ENCODE results near the gene GATAD2B. TPM values are rescaled to one million over a fixed set of nuclear protein-coding genes. Genes with fewer than 3 reads are reported as not detected.

The GATAD2B gene
- polyA plus RNA-seq, 3 donors: 1.1 to 11.0 (median 2.0) TPM

DNA sequence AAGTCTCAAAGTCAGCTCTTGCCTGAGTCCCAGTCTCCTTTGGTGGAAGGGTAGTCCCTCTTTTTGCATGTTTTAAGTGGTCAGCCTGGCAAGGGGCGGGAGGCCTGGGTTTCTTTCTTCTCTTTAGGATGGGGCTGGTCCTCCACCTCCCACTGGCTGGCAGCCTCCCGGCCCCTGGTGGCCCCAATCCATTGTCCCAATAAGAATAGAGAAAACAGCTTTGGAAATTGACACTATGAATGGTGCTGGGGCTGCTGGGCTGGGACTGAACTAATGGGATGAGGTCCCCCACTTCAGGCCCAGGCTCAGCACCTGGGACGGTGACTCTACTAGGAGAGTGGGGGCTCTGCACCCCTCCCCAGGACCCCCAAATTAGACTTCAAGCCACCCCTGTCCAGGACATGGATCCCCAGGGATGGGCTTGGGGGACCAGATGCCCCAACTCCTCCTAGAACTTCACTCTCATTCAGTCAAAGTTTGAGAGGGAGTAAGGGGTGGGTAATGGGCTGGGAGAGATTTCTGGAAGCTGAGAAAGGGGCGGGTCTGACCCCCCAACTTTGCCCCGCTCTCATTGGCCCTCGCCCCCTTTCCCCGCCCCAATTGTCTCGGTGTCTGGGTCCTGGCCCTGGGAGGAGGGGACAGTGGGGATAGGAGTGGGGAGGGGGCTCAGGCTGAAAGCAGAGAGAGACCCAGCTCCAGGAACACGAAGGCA, 129.4 kb downstream of the GATAD2B start:
- H3K4me3 ChIP-seq (replicated peaks in 1 of 3; ENCODE audit: low read depth in 2 of 3, low read length in 3 of 3): no peak overlapping the region
- no peak overlapping the region for H3K27ac ChIP-seq (ENCODE audit: low read depth in 1 of 2, low read length in 2 of 2)
- no peaks in the 10 kb centered on the region for H3K27me3 ChIP-seq (ENCODE audit: control insufficient read depth in 2 of 2, insufficient read depth in 2 of 2, low read length in 2 of 2)
- Mint-ChIP-seq H3K27ac (peak overlapping the region in 1 of 7 donors; percentile 77), H3K27me3 (ENCODE audit: low read depth in 3 of 3) (peaks cover 1 to 5% (median 3%) of the 10 kb centered on the region in 3 donors), H3K9me3 (no peaks in the 10 kb centered on the region), H3K36me3 (peaks cover 0 to 2% of the 10 kb centered on the region in 2 donors), H3K4me1 (peaks cover 49% of the 10 kb centered on the region), H3K4me3 (no peak overlapping the region)
- H3K36me3 ChIP-seq (replicated peaks in 1 of 2; ENCODE audit: control insufficient read depth in 1 of 2, insufficient read depth in 2 of 2, low read length in 2 of 2): no peaks in the 10 kb centered on the region
- DNase-seq: peak in 1 of 3 donors; percentile 2
- WGBS (ENCODE audit: insufficient coverage): 97% methylated on average over 6 of the region's 9 CpGs
- intact Hi-C loops (cut with micrococcal nuclease): loop anchor here in 1 of 2 donors (5.0 kb wide), 1 partner anchor 169 kb away; the partner anchor contains the start of gene SLC39A1
- peaks cover 40 to 43% of the 10 kb centered on the region in 2 donors for H3K4me1 ChIP-seq (ENCODE audit: control insufficient read depth in 1 of 2, insufficient read depth in 2 of 2, low read length in 2 of 2)
- H3K9ac ChIP-seq (ENCODE audit: insufficient read depth, low read length, poor library complexity, severe bottlenecking): no peak overlapping the region
- H3K4me2 ChIP-seq (replicated peaks; ENCODE audit: extremely low read depth, low read length, poor library complexity, severe bottlenecking): no peak overlapping the region
- H2AFZ ChIP-seq (ENCODE audit: insufficient read depth, low read depth, low read length, poor library complexity, severe bottlenecking): no peak overlapping the region
- H3K9me3 ChIP-seq (replicated peaks in 1 of 2; ENCODE audit: control insufficient read depth in 1 of 2, insufficient read depth in 1 of 2, low read length in 2 of 2): no peaks in the 10 kb centered on the region
- no peaks in the 10 kb centered on the region for H3K79me2 ChIP-seq (ENCODE audit: insufficient read depth, low read length)
- no peaks in the 10 kb centered on the region for H4K20me1 ChIP-seq (ENCODE audit: insufficient read depth, low read length)
- TF ChIP-seq, protein P1, sequence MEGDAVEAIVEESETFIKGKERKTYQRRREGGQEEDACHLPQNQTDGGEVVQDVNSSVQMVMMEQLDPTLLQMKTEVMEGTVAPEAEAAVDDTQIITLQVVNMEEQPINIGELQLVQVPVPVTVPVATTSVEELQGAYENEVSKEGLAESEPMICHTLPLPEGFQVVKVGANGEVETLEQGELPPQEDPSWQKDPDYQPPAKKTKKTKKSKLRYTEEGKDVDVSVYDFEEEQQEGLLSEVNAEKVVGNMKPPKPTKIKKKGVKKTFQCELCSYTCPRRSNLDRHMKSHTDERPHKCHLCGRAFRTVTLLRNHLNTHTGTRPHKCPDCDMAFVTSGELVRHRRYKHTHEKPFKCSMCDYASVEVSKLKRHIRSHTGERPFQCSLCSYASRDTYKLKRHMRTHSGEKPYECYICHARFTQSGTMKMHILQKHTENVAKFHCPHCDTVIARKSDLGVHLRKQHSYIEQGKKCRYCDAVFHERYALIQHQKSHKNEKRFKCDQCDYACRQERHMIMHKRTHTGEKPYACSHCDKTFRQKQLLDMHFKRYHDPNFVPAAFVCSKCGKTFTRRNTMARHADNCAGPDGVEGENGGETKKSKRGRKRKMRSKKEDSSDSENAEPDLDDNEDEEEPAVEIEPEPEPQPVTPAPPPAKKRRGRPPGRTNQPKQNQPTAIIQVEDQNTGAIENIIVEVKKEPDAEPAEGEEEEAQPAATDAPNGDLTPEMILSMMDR (IDR thresholded peaks at IDR 0.05): no peak

DNA sequence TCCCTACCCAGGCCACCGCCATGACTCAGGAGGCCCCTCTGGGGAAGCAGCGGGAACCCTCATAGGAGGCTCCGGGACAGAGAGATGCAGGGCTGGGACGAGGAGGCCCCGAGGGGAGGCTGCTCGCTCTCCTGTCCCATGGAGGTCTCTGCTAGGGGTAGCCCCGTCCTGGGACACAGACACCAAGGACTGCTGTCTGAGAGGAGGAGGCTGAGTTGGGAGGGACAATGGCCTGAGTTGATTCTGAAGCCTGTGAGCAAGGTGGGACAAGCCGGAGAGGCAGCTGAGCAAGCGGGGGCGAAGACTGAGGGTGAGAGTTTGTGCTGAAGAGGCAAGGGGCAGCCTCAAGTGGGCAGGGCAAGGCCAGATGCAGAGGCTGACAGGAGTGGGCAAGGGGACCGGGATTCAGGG, 130.1 kb downstream of the GATAD2B start:
- Histone ChIP-seq H4K20me1 (ENCODE audit: insufficient read depth, low read length) (no peaks in the 10 kb centered on the region), H3K4me3 (replicated peaks in 1 of 3; ENCODE audit: low read depth in 2 of 3, low read length in 3 of 3) (no peak overlapping the region), H3K36me3 (replicated peaks in 1 of 2; ENCODE audit: control insufficient read depth in 1 of 2, insufficient read depth in 2 of 2, low read length in 2 of 2) (no peaks in the 10 kb centered on the region), H2AFZ (ENCODE audit: insufficient read depth, low read depth, low read length, poor library complexity, severe bottlenecking) (no peak overlapping the region), H3K9ac (ENCODE audit: insufficient read depth, low read length, poor library complexity, severe bottlenecking) (no peak overlapping the region), H3K79me2 (ENCODE audit: insufficient read depth, low read length) (no peaks in the 10 kb centered on the region), H3K27ac (ENCODE audit: low read depth in 1 of 2, low read length in 2 of 2) (no peak overlapping the region), H3K27me3 (ENCODE audit: control insufficient read depth in 2 of 2, insufficient read depth in 2 of 2, low read length in 2 of 2) (no peaks in the 10 kb centered on the region), H3K4me1 (ENCODE audit: control insufficient read depth in 1 of 2, insufficient read depth in 2 of 2, low read length in 2 of 2) (peaks cover 40 to 43% of the 10 kb centered on the region in 2 donors), H3K4me2 (replicated peaks; ENCODE audit: extremely low read depth, low read length, poor library complexity, severe bottlenecking) (no peak overlapping the region), H3K9me3 (replicated peaks in 1 of 2; ENCODE audit: control insufficient read depth in 1 of 2, insufficient read depth in 1 of 2, low read length in 2 of 2) (no peaks in the 10 kb centered on the region)
- H3K9me3 Mint-ChIP-seq: no peaks in the 10 kb centered on the region
- intact Hi-C loops (cut with micrococcal nuclease): loop anchor here in 1 of 2 donors (5.0 kb wide), 1 partner anchor 170 kb away; the partner anchor contains the start of gene SLC39A1
- peaks cover 0 to 2% of the 10 kb centered on the region in 2 donors for H3K36me3 Mint-ChIP-seq
- H3K4me1 Mint-ChIP-seq: peaks cover 49% of the 10 kb centered on the region
- WGBS (ENCODE audit: insufficient coverage): 96% methylated on average over 8 of the region's 11 CpGs
- TF ChIP-seq, protein P1 (IDR thresholded peaks at IDR 0.05): no peak
- peaks cover 1 to 5% (median 5%) of the 10 kb centered on the region in 3 donors for H3K27me3 Mint-ChIP-seq (ENCODE audit: low read depth in 3 of 3)
- H3K27ac Mint-ChIP-seq: peak overlapping the region in 2 of 7 donors; percentile 15 to 62
- DNase-seq: peak in 1 of 3 donors; percentile 11
- H3K4me3 Mint-ChIP-seq: no peak overlapping the region

Data from CD14-positive monocyte (primary cell).